Measurements from ENCODE around the gene KEAP1.
A peak's percentile ranks its signal among the peaks of the same experiment; 100 is the strongest.
"Not testable (repeated sequence)": the region's sequence is repeated elsewhere in the genome, so short reads cannot be mapped to it uniquely, and the experiment has no call there.

The KEAP1 gene

GRCh38 chr19:10503002-10503789, at the start of gene KEAP1:
KEAP1 (minus strand) TSS chr19:10503356; CDS start chr19:10500033, 3,323 bp downstream.
- DNase-seq, result peak in 1 of 6 experiments; percentile 41

GRCh38 chr19:10552510-10553053, 49.4 kb upstream of the KEAP1 start:
- peak in 2 of 6 experiments; percentile 16 to 21 for DNase-seq

GRCh38 chr19:10551698-10552301, 48.6 kb upstream of the KEAP1 start:
- DNase-seq, result peak in 4 of 6 experiments; percentile 10 to 23 (median 17)

- not testable (repeated sequence) for DNase-seq
Measured at GRCh38 chr19:10551006-10551405, 47.9 kb upstream of the KEAP1 start.

GRCh38 chr19:10550336-10550735, 47.2 kb upstream of the KEAP1 start:
- no peak for DNase-seq

GRCh38 chr19:10549733-10550132, 46.6 kb upstream of the KEAP1 start:
- DNase-seq, result no peak

GRCh38 chr19:10548746-10549276, 45.7 kb upstream of the KEAP1 start:
- no peak for DNase-seq

GRCh38 chr19:10546817-10547216, 43.7 kb upstream of the KEAP1 start:
- DNase-seq, result no peak

- peak in 1 of 6 experiments; percentile 13 for DNase-seq
Measured at GRCh38 chr19:10544753-10545251, 41.6 kb upstream of the KEAP1 start.

GRCh38 chr19:10544242-10544752, 41.1 kb upstream of the KEAP1 start:
- peak in 2 of 6 experiments; percentile 25 to 43 for DNase-seq

- peak; percentile 80 to 95 (median 87) for DNase-seq
Measured at GRCh38 chr19:10543420-10544241, 40.5 kb upstream of the KEAP1 start, which contains the start of gene ATG4D. ATG4D (plus strand) TSS chr19:10543904; CDS start chr19:10544091, 187 bp downstream.

GRCh38 chr19:10543059-10543419, 39.9 kb upstream of the KEAP1 start:
- DNase-seq, result no peak

- DNase-seq, result not testable (repeated sequence)
Measured at GRCh38 chr19:10539016-10539415, 35.9 kb upstream of the KEAP1 start.

- no peak for DNase-seq
Measured at GRCh38 chr19:10538204-10538983, 35.2 kb upstream of the KEAP1 start.

GRCh38 chr19:10537668-10538067, 34.5 kb upstream of the KEAP1 start:
- no peak for DNase-seq

- no peak for DNase-seq
Measured at GRCh38 chr19:10535613-10536012, 32.5 kb upstream of the KEAP1 start.

- DNase-seq, result no peak
Measured at GRCh38 chr19:10533646-10534386, 30.7 kb upstream of the KEAP1 start.

- DNase-seq, result no peak
Measured at GRCh38 chr19:10532457-10532856, 29.3 kb upstream of the KEAP1 start.

- not testable (repeated sequence) for DNase-seq
Measured at GRCh38 chr19:10526887-10527286, 23.7 kb upstream of the KEAP1 start.

GRCh38 chr19:10525636-10526035, 22.5 kb upstream of the KEAP1 start:
- DNase-seq, result no peak
